GM13977 (cell line): Measurements from ENCODE around the gene F12.
A peak's percentile ranks its signal among the peaks of the same experiment; 100 is the strongest.

Experiments
- DNase-seq: peaks from one replicate; pipeline ENCODE4 v3.0.0; 2012; ENCODE audit warnings: low spot score
- CTCF ChIP-seq: IDR thresholded peaks from 2 replicates; pipeline ENCODE4 v1.5.1; 2012; ENCODE audit warnings: mild to moderate bottlenecking, control low read depth; ENCODE audit not compliant: insufficient read depth; ENCODE audit errors: extremely low read depth, missing control alignments
- in situ Hi-C: fragments of 300-500 bp; cut with MboI; formaldehyde crosslinking; loops from one replicate; pipeline ENCODE4 v1.12.0; 2022; ENCODE audit warnings: low sequenced_read_pairs, low pct_unique_long_range_greater_than_20kb, mixed read lengths, inconsistent platforms; ENCODE audit not compliant: unreplicated experiment

Gene F12

GRCh38 chr5:177432143-177432838 is 22.9 kb upstream of the F12 start:
- in situ Hi-C loops = no loop called here
- no peak for TF ChIP-seq CTCF

GRCh38 chr5:177431317-177432142 is 22.2 kb upstream of the F12 start:
- in situ Hi-C loops = no loop called here
- TF ChIP-seq CTCF = no peak
- peak; percentile 69 for DNase-seq

More at GRCh38 chr5:177432143-177432838, 22.9 kb upstream of the F12 start:
- no peak for DNase-seq

- no peak for DNase-seq
- in situ Hi-C loops = no loop called here
- no peak for TF ChIP-seq CTCF
Observed at GRCh38 chr5:177430972-177431316, 21.6 kb upstream of the F12 start.

- in situ Hi-C loops = no loop called here
- no peak for TF ChIP-seq CTCF
- peak; percentile 44 for DNase-seq
Observed at GRCh38 chr5:177430140-177430951, 21.0 kb upstream of the F12 start.

- TF ChIP-seq CTCF = no peak
- DNase-seq = peak; percentile 83
- in situ Hi-C loops = no loop called here
Observed at GRCh38 chr5:177429248-177430040, 20.1 kb upstream of the F12 start.
